ENCODE results near the gene MRPL43.

The MRPL43 gene

DNA sequence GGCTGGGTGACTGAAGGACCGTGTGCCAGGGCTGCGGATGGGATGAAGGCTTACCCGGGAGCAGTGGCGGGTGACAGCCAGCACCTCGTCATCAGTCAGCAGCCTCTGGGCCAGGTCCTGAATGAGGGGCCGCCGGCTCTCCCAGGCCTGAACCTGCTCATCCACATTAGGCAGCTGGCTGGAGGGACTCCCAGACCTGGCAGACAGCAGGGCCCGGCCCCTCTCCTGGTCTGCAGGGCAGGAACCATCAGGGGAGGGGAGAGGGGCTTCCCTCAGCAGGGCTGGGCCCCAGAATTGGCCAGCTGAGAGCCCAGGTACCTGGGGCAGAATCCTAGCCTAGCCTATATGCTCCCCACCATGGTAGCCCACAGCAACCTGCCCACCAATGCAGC is 28.3 kb upstream of the MRPL43 start:
- Histone ChIP-seq H3K27me3 (ENCODE audit: insufficient read depth, low read depth, severe bottlenecking) (no peaks in the 10 kb centered on the region), H3K4me3 (ENCODE audit: low read depth, low read length) (no peak overlapping the region), H3K9me3 (ENCODE audit: severe bottlenecking) (no peaks in the 10 kb centered on the region), H3K36me3 (no peaks in the 10 kb centered on the region), H3K27ac (no peak overlapping the region)
- TF ChIP-seq, protein P1, sequence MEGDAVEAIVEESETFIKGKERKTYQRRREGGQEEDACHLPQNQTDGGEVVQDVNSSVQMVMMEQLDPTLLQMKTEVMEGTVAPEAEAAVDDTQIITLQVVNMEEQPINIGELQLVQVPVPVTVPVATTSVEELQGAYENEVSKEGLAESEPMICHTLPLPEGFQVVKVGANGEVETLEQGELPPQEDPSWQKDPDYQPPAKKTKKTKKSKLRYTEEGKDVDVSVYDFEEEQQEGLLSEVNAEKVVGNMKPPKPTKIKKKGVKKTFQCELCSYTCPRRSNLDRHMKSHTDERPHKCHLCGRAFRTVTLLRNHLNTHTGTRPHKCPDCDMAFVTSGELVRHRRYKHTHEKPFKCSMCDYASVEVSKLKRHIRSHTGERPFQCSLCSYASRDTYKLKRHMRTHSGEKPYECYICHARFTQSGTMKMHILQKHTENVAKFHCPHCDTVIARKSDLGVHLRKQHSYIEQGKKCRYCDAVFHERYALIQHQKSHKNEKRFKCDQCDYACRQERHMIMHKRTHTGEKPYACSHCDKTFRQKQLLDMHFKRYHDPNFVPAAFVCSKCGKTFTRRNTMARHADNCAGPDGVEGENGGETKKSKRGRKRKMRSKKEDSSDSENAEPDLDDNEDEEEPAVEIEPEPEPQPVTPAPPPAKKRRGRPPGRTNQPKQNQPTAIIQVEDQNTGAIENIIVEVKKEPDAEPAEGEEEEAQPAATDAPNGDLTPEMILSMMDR (IDR thresholded peaks at IDR 0.05; ENCODE audit: low read depth, low read length) = no peak
- DNase-seq = no peak

DNA sequence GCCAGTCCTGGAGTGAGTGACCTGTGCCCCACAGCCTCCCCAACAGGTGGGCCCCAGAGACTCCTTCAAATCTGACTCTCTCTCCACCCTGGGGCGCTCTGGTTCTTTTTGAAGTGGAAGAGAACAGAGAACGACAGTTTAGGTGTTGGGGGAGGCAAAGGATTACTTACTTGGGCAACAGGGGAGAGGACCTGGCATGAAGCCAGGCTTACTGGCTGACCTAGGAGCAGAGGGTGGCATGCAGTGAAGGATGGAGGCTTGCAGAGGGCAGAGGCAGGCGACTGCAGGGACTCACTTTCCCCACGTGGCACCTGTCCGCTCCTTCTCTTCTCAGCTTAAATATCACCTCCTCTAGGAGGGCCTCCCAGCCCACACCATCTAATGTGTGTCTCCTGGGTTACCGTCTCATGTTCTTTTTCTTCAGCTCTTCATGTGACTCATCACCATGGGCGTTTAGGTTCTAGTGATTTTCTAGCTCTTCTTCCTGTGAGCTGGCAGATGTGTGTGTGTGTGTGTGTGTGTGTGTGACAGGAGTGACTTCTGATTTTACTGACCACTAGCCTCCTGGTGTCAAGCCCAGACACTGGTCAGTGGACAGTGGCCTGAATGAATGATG is 27.8 kb upstream of the MRPL43 start:
- no peaks in the 10 kb centered on the region for H3K36me3 ChIP-seq
- H3K27me3 ChIP-seq (ENCODE audit: insufficient read depth, low read depth, severe bottlenecking) = no peaks in the 10 kb centered on the region
- H3K9me3 ChIP-seq (ENCODE audit: severe bottlenecking) = no peaks in the 10 kb centered on the region
- no peak for DNase-seq
- no peak overlapping the region for H3K27ac ChIP-seq
- TF ChIP-seq, protein P1 (IDR thresholded peaks at IDR 0.05; ENCODE audit: low read depth, low read length) = no peak
- no peak overlapping the region for H3K4me3 ChIP-seq (ENCODE audit: low read depth, low read length)

DNA sequence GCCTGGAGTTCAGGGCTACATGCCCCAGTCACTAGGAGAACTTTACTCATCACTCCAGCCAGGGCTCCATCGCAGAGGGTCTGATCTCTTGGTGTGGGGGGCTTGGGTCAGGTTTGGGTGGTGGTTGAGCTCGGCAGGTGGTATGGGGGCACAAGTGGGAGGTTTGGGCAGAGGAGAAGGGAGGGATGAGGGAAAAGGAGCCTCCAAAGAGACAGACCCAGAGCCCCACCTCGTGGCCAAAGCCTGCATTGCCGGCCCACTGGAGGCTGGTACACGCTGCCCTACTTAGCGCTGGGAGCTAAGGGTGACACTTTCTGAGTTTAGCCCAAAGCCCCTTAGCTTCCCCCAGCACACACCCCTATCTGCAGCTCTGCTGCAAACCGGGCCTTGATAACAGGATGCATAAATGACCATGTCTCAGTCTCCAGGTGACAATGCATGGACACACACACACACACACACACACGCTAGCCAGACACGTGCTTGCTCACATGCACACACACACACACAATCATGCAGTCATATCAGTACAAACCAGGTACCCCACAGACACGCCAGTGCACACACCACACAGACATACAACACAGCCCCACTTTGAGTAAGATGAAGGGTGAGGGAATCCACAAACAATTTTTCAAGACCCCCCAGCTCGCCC is 27.1 kb upstream of the MRPL43 start:
- Histone ChIP-seq H3K27ac (no peak overlapping the region), H3K36me3 (no peaks in the 10 kb centered on the region), H3K4me3 (ENCODE audit: low read depth, low read length) (no peak overlapping the region), H3K9me3 (ENCODE audit: severe bottlenecking) (no peaks in the 10 kb centered on the region), H3K27me3 (ENCODE audit: insufficient read depth, low read depth, severe bottlenecking) (no peaks in the 10 kb centered on the region)
- peak; percentile 88 for DNase-seq
- TF ChIP-seq, protein P1 (IDR thresholded peaks at IDR 0.05; ENCODE audit: low read depth, low read length) = peak; percentile 99

DNA sequence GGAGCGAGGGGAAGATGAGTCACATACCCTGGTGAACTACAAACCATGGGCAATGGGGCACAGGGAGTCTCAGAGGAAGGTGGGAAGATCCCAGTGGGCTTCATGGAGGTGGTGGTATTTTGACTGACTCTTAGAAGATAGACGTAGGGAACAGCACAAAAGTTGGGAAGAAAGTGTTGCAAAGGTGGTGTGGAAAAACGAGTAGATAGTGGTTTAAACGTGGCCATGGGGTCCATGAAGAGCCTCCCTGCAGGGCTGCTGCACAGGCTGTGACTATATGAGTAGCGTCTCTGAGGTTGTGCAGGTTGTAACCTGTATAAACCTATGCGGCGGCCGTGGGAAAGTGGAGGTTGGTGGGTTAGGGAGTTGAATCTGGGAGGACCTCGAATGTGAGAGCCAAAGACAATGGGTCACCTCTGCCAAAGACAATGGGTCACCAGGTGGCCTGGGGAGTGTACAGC is 26.1 kb upstream of the MRPL43 start:
- H3K27ac ChIP-seq = no peak overlapping the region
- H3K27me3 ChIP-seq (ENCODE audit: insufficient read depth, low read depth, severe bottlenecking) = no peaks in the 10 kb centered on the region
- TF ChIP-seq, protein P1 (IDR thresholded peaks at IDR 0.05; ENCODE audit: low read depth, low read length) = no peak
- no peaks in the 10 kb centered on the region for H3K36me3 ChIP-seq
- no peaks in the 10 kb centered on the region for H3K9me3 ChIP-seq (ENCODE audit: severe bottlenecking)
- no peak for DNase-seq
- no peak overlapping the region for H3K4me3 ChIP-seq (ENCODE audit: low read depth, low read length)

DNA sequence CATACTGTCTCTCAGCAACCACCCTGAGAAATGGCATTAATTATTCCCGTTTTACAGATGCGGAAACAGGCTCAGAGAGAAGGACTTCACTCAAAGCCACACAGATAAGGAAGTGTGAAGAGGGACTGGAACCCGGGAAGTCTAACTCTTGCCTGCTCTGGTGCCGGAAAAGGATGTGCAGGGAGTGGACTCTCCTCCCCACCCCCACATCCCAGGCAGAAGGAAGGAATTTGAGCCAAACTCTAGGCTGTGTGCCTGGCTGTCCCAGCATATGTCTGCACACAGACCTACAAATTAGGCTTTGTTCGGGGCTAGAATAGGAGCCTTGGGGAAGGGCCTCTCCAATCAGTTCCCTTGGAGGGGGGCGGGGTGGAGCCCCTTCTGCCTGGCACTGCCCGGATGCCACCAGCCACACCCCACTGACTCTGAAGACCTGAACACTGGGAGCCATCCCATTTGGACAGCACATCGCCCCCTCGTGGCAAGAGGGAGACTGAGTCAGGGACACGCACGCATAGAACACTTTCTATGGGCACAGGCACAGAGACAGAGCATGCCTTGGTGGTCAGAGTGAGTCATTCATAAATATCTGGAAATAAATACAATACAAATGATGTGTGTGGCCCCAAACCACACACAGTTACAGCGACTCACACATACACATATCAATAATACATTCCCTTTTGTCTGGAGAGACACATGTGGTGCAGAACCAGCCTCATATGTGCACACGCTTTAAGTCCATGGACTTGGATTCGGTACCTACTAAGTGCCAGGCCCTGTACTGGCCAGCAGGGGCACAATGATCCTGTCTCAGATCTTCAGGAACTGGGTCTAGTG is 25.4 kb upstream of the MRPL43 start:
- no peaks in the 10 kb centered on the region for H3K9me3 ChIP-seq (ENCODE audit: severe bottlenecking)
- TF ChIP-seq, protein P1 (IDR thresholded peaks at IDR 0.05; ENCODE audit: low read depth, low read length) = peak; percentile 89
- peak overlapping the region; percentile 66 for H3K27ac ChIP-seq
- no peaks in the 10 kb centered on the region; the same call in 1 of the 2 replicates for H3K36me3 ChIP-seq
- DNase-seq = peak; percentile 93
- H3K4me3 ChIP-seq (ENCODE audit: low read depth, low read length) = no peak overlapping the region
- no peaks in the 10 kb centered on the region for H3K27me3 ChIP-seq (ENCODE audit: insufficient read depth, low read depth, severe bottlenecking)
